Astrocyte of the spinal cord (primary cell): ENCODE measurements around the gene SLC7A5.

Source experiments
- DNase-seq: peaks from one replicate; pipeline ENCODE4 v3.0.0; 2011; ENCODE audit warnings: low read depth, low spot score
- H3K4me3 ChIP-seq: 2 replicates; pipeline ENCODE4 v1.5.1; 2011; ENCODE audit warnings: low read depth, mild to moderate bottlenecking, low read length, moderate library complexity
- CTCF ChIP-seq: IDR thresholded peaks from 2 replicates; pipeline ENCODE4 v1.5.1; 2012; ENCODE audit warnings: low read depth, mild to moderate bottlenecking, low read length, inconsistent platforms
- in situ Hi-C: cut with HindIII; loops from 2 replicates; pipeline ENCODE4 v1.10.0; 2017; ENCODE audit warnings: low sequenced_read_pairs

The SLC7A5 gene

GRCh38 chr16:87808108-87808507 is 61.2 kb downstream of the SLC7A5 start:
- in situ Hi-C loops, result no loop called here
- no peak overlapping the region for H3K4me3 ChIP-seq
- no peak for TF ChIP-seq CTCF
- no peak for DNase-seq

- no peak for TF ChIP-seq CTCF
- peak overlapping the region; percentile 14 for H3K4me3 ChIP-seq
- peak; percentile 87 for DNase-seq
- in situ Hi-C loops, result no loop called here
Measured at GRCh38 chr16:87806641-87807546, 62.4 kb downstream of the SLC7A5 start.

GRCh38 chr16:87806261-87806640 is 63.1 kb downstream of the SLC7A5 start:
- no peak for TF ChIP-seq CTCF
- in situ Hi-C loops, result no loop called here
- H3K4me3 ChIP-seq, result peak overlapping the region; percentile 14
- DNase-seq, result no peak

GRCh38 chr16:87803385-87803784 is 65.9 kb downstream of the SLC7A5 start:
- TF ChIP-seq CTCF, result no peak
- H3K4me3 ChIP-seq, result no peak overlapping the region
- no peak for DNase-seq
- in situ Hi-C loops, result no loop called here

- no peak for DNase-seq
- TF ChIP-seq CTCF, result no peak
- no peak overlapping the region for H3K4me3 ChIP-seq
- in situ Hi-C loops, result no loop called here
Measured at GRCh38 chr16:87802670-87803069, 66.6 kb downstream of the SLC7A5 start.

- no peak overlapping the region for H3K4me3 ChIP-seq
- DNase-seq, result no peak
- TF ChIP-seq CTCF, result no peak
- in situ Hi-C loops, result no loop called here
Measured at GRCh38 chr16:87801679-87802259, 67.5 kb downstream of the SLC7A5 start.
